ES-I3 (cell line): Measurements from ENCODE around the gene TMCC2.

Source experiments
- H3K36me3 ChIP-seq: 2 replicates; pipeline ENCODE4 v1.6.1; 2013; ENCODE audit warnings: mild to moderate bottlenecking, low read length, control low read depth, moderate library complexity; ENCODE audit not compliant: insufficient read depth
- H3K4me1 ChIP-seq: 2 replicates; pipeline ENCODE4 v1.6.1; 2013; ENCODE audit warnings: mild to moderate bottlenecking, control low read depth, low read length; ENCODE audit not compliant: insufficient read depth
- H3K9ac ChIP-seq: 2 replicates; pipeline ENCODE4 v1.6.1; 2013; ENCODE audit warnings: low read depth, mild to moderate bottlenecking, low read length, moderate library complexity
- H3K9me3 ChIP-seq: 2 replicates; pipeline ENCODE4 v1.6.1; 2013; ENCODE audit warnings: mild to moderate bottlenecking, low read length, moderate library complexity; ENCODE audit not compliant: control insufficient read depth, insufficient read depth

The TMCC2 gene

DNA sequence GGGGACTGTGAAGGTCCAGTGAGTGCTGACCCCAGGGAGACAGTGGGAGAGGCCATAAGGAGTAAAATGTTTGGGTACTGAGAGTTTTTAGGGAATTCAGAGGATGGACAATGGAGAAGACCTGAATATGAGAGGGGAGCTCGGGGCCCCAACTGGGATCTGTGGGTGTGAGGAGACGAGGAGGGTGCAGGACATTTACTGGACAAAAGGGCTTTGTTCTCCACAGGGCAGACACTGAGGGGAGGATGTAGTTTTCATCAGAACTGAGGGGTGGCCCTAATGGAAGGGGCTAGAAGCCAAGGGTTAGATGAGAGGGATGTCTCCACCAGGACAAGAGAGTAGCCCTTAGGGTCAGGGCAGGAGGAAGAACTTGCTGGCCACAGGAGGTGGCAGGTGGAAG is 30.0 kb downstream of the TMCC2 start:
- Histone ChIP-seq H3K4me1 (peaks cover 32% of the 10 kb centered on the region), H3K36me3 (no peaks in the 10 kb centered on the region), H3K9ac (no peak overlapping the region), H3K9me3 (no peaks in the 10 kb centered on the region)

DNA sequence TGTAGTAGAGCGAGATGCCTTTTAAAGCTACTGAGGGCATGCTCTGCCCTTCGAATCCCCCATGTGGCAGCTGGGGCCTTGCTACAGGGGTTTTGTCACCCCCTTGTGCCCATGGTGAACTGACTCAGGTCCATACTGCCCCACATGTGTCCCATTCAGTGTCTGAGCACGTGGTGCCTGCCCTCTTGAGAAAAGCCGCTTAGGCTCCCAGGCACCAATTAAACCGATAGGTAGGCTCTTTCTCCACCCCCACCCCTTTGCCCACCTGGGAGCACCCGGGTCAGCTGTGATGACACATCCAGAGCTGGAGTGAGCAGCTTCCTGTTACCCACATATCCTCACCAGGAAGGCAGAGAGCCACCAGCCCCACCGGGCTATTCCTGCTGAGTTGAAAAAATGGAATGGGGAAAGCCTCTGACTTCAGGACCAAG is 30.5 kb downstream of the TMCC2 start:
- H3K36me3 ChIP-seq: no peaks in the 10 kb centered on the region
- no peak overlapping the region for H3K9ac ChIP-seq
- peaks cover 37% of the 10 kb centered on the region for H3K4me1 ChIP-seq
- no peaks in the 10 kb centered on the region for H3K9me3 ChIP-seq

- Histone ChIP-seq H3K9me3 (no peaks in the 10 kb centered on the region), H3K9ac (no peak overlapping the region), H3K4me1 (peaks cover 37% of the 10 kb centered on the region)
These were observed 31.0 kb downstream of the TMCC2 start for GRCh38 chr1:205258719-205259118.

GRCh38 chr1:205259324-205259832 is 31.6 kb downstream of the TMCC2 start:
- H3K36me3 ChIP-seq: no peaks in the 10 kb centered on the region
- no peak overlapping the region for H3K9ac ChIP-seq
- H3K4me1 ChIP-seq: peaks cover 37% of the 10 kb centered on the region
- no peaks in the 10 kb centered on the region for H3K9me3 ChIP-seq

More at GRCh38 chr1:205258719-205259118, 31.0 kb downstream of the TMCC2 start:
- H3K36me3 ChIP-seq: no peaks in the 10 kb centered on the region

GRCh38 chr1:205259998-205260397 is 32.3 kb downstream of the TMCC2 start:
- no peaks in the 10 kb centered on the region for H3K9me3 ChIP-seq

DNA sequence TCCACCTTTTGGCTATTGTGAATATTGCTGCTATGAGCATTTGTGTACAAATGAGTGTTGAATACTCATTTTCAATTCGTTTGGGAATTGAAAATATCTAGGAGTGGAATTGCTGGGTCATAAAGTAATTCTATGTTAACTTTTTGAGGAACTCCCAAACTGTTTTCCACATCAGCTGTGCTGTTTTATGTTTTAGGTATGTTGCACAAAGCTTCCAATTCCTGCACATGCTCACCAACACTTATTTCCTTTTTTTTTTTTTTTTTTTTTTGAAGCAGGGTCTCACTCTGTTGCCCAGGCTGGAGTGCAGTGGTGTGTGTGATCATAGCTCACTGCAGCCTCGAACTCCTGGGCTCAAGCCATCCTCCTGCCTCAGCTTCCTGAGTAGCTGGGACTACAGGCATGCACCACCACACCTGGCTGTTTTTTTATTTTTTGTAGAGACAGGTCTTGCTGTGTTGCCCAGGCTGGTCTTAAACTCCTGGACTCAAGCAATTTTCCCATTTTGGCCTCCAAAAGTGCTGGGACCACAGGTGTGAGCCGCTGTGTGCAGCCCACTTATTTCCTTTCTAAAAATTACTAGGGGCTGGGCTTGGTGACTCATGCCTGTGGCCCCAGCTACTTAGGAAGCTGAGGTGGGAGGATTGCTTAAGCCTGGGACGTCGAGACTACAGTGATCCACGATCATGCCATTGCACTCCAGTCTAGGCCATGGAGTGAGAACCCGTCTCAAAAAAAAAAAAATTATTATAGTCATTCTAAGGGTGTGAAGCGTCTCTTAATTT is 33.4 kb downstream of the TMCC2 start:
- Histone ChIP-seq H3K9ac (no peak overlapping the region), H3K4me1 (peaks cover 37% of the 10 kb centered on the region), H3K36me3 (no peaks in the 10 kb centered on the region), H3K9me3 (no peaks in the 10 kb centered on the region)

More at GRCh38 chr1:205259998-205260397, 32.3 kb downstream of the TMCC2 start:
- H3K36me3 ChIP-seq: no peaks in the 10 kb centered on the region
- peaks cover 37% of the 10 kb centered on the region for H3K4me1 ChIP-seq
- H3K9ac ChIP-seq: no peak overlapping the region

DNA sequence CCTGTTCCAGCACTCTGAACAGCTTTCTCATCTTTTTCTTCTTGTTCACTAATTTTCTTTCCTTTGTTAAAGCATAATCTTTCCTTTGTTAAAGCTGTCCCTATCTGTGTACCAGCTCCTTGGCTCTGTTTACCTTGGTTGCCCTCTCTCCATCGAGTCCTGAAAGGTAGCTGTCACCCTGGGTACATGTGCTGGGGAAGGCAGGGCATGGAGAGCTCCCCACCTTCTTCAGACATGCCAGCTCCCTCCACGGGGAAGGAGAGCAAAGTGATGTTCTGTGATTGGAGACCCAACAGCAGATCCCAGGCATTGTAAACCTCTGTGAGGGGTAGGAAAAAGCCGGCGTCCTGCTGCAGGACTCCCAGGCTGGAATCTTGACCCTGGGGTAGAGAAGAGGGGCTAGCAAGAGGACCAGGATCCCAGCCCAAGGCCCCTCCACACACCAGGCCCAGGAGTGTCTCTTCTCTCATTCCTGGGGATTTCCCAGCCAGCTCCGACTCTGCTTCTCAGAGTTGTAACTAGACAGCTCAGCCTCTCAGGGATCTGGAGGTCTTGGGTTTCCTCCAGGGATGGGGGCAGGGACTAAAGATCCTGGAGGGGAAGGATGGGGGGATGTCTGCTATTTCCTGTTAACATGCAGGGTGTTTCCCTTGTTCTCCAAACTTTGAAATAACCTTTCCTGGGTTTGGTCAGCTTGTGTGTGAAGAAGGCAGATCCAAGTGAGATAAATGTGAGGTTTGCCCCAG is 34.4 kb downstream of the TMCC2 start:
- no peaks in the 10 kb centered on the region for H3K9me3 ChIP-seq
- no peak overlapping the region for H3K9ac ChIP-seq
- H3K36me3 ChIP-seq: no peaks in the 10 kb centered on the region
- peaks cover 43% of the 10 kb centered on the region for H3K4me1 ChIP-seq

- Histone ChIP-seq H3K36me3 (no peaks in the 10 kb centered on the region), H3K4me1 (peaks cover 48% of the 10 kb centered on the region), H3K9ac (no peak overlapping the region), H3K9me3 (no peaks in the 10 kb centered on the region)
These were observed 35.0 kb downstream of the TMCC2 start for GRCh38 chr1:205262731-205263171.

DNA sequence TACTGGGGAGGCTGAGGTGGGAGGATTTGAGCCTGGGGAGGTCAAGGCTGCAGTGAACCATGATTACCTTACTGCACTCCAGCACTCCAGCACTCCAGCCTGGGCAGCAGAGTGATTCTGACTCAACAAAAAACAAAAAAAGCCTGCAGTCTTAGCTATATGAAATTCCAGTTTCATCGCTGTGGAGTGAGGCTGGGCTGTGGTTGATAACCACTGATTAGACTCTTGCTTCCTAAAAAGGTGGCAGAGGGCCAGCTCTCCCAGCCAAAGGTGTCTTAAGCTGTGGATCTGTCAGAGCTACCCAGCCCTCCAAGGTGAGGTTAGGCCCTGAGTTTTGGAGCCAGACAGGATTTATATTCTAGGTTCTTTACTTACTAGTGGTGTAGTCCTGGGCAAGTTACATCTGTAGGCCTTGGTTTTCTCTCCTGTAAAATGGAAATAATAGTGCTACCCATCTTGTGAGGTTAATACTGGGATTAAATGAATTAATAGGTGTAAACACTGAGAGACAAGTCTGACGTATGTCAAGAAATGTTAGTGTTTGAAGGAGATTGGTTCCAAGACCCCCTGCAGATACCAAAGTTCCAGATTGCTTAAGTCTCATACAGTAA is 35.9 kb downstream of the TMCC2 start:
- H3K4me1 ChIP-seq: peaks cover 42% of the 10 kb centered on the region
- H3K9ac ChIP-seq: no peak overlapping the region
- no peaks in the 10 kb centered on the region for H3K9me3 ChIP-seq
- H3K36me3 ChIP-seq: no peaks in the 10 kb centered on the region

- Histone ChIP-seq H3K9ac (no peak overlapping the region), H3K4me1 (peaks cover 31% of the 10 kb centered on the region)
These were observed 39.0 kb downstream of the TMCC2 start for GRCh38 chr1:205266611-205267305.

GRCh38 chr1:205267306-205267902 is 39.7 kb downstream of the TMCC2 start:
- Histone ChIP-seq H3K36me3 (no peaks in the 10 kb centered on the region), H3K9me3 (no peaks in the 10 kb centered on the region), H3K9ac (no peak overlapping the region), H3K4me1 (peaks cover 25% of the 10 kb centered on the region; the same call in 1 of the 2 replicates)

More at GRCh38 chr1:205266611-205267305, 39.0 kb downstream of the TMCC2 start:
- Histone ChIP-seq H3K9me3 (no peaks in the 10 kb centered on the region), H3K36me3 (no peaks in the 10 kb centered on the region)

- H3K4me1 ChIP-seq: peaks cover 27% of the 10 kb centered on the region
- no peaks in the 10 kb centered on the region for H3K36me3 ChIP-seq
- no peak overlapping the region for H3K9ac ChIP-seq
- H3K9me3 ChIP-seq: no peaks in the 10 kb centered on the region
These were observed 41.3 kb downstream of the TMCC2 start for GRCh38 chr1:205268846-205269680.

DNA sequence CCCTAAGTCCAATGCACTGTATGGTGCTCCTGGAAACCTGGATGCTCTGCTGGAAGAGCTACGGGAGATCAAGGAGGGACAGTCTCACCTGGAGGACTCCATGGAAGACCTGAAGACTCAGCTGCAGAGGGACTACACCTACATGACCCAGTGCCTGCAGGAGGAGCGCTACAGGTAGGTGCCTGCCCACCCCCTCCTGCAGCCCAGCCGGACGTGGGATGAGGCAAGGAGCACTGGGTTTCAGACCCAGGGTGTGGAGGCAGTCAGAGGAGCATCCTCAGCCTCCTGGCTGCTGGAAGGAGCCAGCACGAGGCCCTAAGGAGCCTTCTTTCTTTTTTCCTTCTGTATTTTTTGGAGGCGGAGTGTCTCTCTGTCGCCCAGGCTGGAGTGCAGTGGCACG is 42.0 kb downstream of the TMCC2 start:
- H3K9ac ChIP-seq: no peak overlapping the region
- H3K9me3 ChIP-seq: no peaks in the 10 kb centered on the region
- no peaks in the 10 kb centered on the region for H3K36me3 ChIP-seq
- H3K4me1 ChIP-seq: peaks cover 29% of the 10 kb centered on the region
